AG10803 (cell line): ENCODE results near the gene ITFG2.

Source experiments
- DNase-seq: peaks from one replicate; pipeline ENCODE4 v3.0.0; 2010; ENCODE audit warnings: low read depth
- H3K4me3 ChIP-seq: 2 replicates; pipeline ENCODE4 v1.5.1; 2011; ENCODE audit warnings: mild to moderate bottlenecking, low read length, control low read depth
- CTCF ChIP-seq: conservative IDR thresholded peaks from 2 replicates; pipeline ENCODE4 v1.5.1; 2011; ENCODE audit warnings: mild to moderate bottlenecking, low read length, control low read depth, inconsistent platforms

The ITFG2 gene

GRCh38 chr12:2841056-2841650 lies 28.7 kb downstream of the ITFG2 start:
- TF ChIP-seq CTCF: no peak
- H3K4me3 ChIP-seq: no peak overlapping the region
- no peak for DNase-seq

GRCh38 chr12:2842948-2843347 lies 30.5 kb downstream of the ITFG2 start:
- H3K4me3 ChIP-seq: no peak overlapping the region

GRCh38 chr12:2844786-2845185 lies 32.3 kb downstream of the ITFG2 start:
- peak; percentile 37 for DNase-seq
- TF ChIP-seq CTCF: no peak
- H3K4me3 ChIP-seq: no peak overlapping the region

More at GRCh38 chr12:2842948-2843347, 30.5 kb downstream of the ITFG2 start:
- DNase-seq: no peak
- TF ChIP-seq CTCF: no peak

- DNase-seq: peak; percentile 47
- no peak for TF ChIP-seq CTCF
- H3K4me3 ChIP-seq: no peak overlapping the region
Observed at GRCh38 chr12:2845280-2845679, 32.8 kb downstream of the ITFG2 start.

- no peak overlapping the region for H3K4me3 ChIP-seq
- DNase-seq: no peak
- TF ChIP-seq CTCF: no peak
Observed at GRCh38 chr12:2851931-2852330, 39.5 kb downstream of the ITFG2 start.

- peak; percentile 87 for TF ChIP-seq CTCF
- no peak overlapping the region for H3K4me3 ChIP-seq
- peak; percentile 75 for DNase-seq
Observed at GRCh38 chr12:2853626-2854025, 41.2 kb downstream of the ITFG2 start.

GRCh38 chr12:2854669-2855453 lies 42.4 kb downstream of the ITFG2 start:
- TF ChIP-seq CTCF: no peak
- H3K4me3 ChIP-seq: no peak overlapping the region
- DNase-seq: no peak
